Fibroblast of the aortic adventitia (primary cell): ENCODE results near the gene ACY1. TPM values are rescaled to one million over a fixed set of nuclear protein-coding genes. Genes with fewer than 3 reads are reported as not detected.
A peak's percentile ranks its signal among the peaks of the same experiment; 100 is the strongest.

Experiments
- DNase-seq: peaks from one replicate; pipeline ENCODE4 v3.0.0-alpha.2; 2010; ENCODE audit warnings: low read depth
- H3K4me3 ChIP-seq: 2 replicates; pipeline ENCODE4 v1.5.1; 2011; ENCODE audit warnings: low read depth, mild to moderate bottlenecking, control low read depth, low read length, moderate library complexity
- total RNA-seq: library from RNA; depleted of rRNA; stranded (reverse); fragments of >200 nt; gene quantifications from 2 replicates; pipeline ENCODE4 v1.2.3, GENCODE V29; 2012; ENCODE audit warnings: low replicate concordance
- TF ChIP-seq, protein P1 (sequence below): IDR thresholded peaks from 2 replicates; pipeline ENCODE4 v1.5.1; 2011; ENCODE audit warnings: mild to moderate bottlenecking, low read length, control low read depth, inconsistent platforms; ENCODE audit not compliant: insufficient read depth

The ACY1 gene
- total RNA-seq, 1 donor, result 26.7 TPM

DNA sequence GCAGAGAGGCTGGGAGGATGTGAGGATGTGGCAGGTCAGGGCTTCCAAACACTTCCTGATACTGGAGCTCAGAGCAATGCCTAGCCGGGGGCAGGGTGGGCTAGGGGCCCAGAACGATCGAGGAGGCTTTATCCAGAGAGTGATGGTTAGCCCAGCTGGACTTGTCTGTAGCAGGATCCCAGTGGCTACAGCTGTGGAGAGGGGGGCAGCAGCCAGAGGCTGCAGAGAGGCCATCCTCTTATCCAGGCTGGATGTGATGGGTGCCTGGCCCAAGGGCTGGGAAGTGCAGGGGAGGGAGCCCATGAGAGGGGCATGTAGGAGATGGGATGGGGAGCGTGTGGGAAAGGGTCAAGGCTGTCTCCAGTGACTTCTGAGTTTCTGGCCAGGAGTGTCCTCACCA lies 36.5 kb upstream of the ACY1 start:
- no peak overlapping the region for H3K4me3 ChIP-seq
- TF ChIP-seq, protein P1, sequence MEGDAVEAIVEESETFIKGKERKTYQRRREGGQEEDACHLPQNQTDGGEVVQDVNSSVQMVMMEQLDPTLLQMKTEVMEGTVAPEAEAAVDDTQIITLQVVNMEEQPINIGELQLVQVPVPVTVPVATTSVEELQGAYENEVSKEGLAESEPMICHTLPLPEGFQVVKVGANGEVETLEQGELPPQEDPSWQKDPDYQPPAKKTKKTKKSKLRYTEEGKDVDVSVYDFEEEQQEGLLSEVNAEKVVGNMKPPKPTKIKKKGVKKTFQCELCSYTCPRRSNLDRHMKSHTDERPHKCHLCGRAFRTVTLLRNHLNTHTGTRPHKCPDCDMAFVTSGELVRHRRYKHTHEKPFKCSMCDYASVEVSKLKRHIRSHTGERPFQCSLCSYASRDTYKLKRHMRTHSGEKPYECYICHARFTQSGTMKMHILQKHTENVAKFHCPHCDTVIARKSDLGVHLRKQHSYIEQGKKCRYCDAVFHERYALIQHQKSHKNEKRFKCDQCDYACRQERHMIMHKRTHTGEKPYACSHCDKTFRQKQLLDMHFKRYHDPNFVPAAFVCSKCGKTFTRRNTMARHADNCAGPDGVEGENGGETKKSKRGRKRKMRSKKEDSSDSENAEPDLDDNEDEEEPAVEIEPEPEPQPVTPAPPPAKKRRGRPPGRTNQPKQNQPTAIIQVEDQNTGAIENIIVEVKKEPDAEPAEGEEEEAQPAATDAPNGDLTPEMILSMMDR, result no peak
- DNase-seq, result no peak

DNA sequence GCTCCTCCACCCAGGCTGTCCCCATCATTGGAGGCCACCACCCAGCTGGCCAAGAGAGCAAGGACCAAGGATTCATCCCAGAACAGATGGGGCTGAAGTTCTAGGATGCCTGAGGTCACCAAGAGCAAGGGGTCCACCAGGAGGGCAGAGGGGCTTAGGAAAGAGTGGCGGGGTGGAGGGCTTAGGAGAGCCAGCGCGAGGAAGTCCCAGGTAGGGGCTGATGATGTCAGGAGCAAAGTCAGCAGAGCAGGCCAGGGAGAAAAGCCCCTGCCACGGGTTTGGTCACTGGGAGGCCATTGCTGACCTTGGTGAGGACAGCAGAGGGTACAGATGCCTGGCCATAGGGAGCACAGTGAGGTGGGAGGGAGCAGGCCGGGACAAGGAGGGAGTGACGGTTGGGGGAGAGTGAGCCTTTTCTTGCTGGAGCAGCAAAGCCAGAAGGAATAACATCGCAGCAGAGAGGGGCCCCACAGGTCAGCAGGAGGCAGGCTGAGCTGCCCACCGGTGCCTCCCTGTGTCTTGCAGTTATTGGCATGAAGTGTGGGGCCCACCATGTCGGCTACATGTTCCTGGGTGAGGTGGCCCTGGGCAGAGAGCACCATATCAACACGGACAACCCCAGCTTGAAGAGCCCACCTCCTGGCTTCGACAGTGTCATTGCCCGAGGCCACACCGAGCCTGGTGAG lies 36.0 kb upstream of the ACY1 start:
- no peak for DNase-seq
- TF ChIP-seq, protein P1, result no peak
- H3K4me3 ChIP-seq, result no peak overlapping the region

DNA sequence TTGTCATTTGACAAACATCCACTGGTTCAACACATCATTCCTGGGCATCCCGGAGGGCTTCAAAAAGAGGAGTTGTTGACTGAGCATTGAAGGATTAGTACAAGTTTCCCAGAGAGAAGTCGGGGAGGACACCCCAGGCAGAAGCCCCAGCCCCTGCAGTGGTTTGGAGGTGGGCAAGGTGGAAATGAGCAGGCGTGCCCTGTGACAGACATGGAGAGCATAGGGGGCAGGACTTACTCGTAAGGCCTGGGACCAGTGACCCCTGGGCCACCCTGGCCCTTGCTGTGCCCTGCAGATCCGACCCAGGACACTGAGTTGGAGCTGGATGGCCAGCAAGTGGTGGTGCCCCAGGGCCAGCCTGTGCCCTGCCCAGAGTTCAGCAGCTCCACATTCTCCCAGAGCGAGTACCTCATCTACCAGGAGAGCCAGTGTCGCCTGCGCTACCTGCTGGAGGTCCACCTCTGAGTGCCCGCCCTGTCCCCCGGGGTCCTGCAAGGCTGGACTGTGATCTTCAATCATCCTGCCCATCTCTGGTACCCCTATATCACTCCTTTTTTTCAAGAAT lies 35.2 kb upstream of the ACY1 start:
- TF ChIP-seq, protein P1, result no peak
- no peak overlapping the region for H3K4me3 ChIP-seq
- DNase-seq, result no peak

DNA sequence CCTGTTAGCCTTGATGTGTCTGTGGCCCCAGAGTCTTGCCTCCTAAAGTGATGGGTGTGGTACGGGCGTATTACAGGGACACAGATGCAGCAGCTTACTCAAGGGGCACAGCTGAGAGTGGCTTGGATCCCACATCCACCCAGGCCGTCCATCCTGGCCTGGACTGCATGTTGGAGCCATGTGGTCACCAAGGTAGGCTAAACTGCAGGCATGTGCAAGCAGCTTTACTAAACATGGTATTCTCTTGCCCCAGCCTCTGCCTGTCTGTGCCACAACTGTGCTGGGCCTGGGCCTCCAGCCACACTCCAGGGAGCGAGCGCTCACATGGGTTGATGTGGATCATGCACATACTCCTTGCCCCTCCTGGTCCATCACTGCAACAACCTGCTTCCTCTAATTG lies 34.2 kb upstream of the ACY1 start:
- TF ChIP-seq, protein P1, result no peak
- no peak for DNase-seq
- H3K4me3 ChIP-seq, result no peak overlapping the region

DNA sequence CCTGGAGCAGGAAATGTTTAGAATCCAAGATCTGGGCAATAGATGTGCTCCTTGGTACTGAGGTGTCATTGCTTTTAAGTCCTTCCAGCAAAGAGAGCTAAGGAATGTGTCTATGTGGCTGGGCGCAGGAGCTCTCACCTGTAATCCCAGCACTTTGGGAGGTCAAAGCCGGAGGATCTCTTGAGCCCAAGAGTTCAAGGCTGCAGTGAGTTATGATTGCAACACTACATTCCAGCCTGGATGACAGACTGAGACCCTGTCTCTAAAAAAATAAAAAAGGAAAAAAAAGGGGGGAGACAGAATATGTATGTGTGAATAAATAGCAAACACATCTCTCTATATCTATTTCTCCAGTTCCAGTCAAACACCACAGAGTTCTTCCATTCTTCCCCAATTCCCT lies 32.4 kb upstream of the ACY1 start:
- TF ChIP-seq, protein P1, result no peak
- no peak overlapping the region for H3K4me3 ChIP-seq

DNA sequence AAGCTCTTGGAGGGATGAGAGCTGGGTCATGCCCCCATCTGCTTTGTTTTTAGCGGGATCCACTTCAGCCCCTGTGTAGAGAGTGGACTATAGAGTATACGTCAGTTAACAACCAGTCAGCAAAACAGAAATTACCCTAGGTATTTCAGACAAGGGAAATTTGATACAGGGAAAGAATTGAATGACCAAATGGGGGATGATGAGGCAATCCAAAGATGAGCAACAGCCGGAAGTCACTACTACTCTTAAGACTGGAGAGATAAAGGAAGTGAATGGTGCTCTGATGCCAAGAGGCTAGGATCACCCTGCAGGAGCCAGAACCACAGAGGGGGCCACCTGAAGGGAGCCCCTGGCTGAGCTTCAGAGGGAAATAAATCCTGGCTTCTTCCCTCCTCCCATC lies 29.9 kb upstream of the ACY1 start:
- peak; percentile 68 for DNase-seq
- no peak overlapping the region for H3K4me3 ChIP-seq
- TF ChIP-seq, protein P1, result no peak

More for the DNA sequence above, 32.4 kb upstream of the ACY1 start:
- DNase-seq, result no peak
